ENCODE measurements around the gene ELAC2.

DNA sequence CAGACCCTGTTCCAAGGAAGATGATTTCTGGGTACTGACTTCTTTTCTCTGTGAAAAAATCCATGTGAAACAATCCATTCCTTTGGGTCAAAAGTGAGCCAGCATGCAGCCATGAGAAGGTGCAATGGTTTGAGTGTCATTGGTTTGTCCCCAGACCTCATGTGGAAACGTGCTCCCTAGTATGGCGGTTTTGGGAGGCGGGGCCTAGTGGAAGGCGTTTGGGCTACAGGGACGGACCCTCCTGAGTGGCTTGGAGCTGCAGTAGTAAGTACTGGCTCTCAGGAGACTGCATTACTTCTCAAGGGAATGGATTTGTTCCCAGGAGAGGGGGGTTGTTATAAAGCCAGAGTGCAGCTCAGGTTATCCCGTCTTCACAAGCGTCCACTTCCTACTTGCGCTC, 19.4 kb downstream of the ELAC2 start:
- TF ChIP-seq, protein P1, sequence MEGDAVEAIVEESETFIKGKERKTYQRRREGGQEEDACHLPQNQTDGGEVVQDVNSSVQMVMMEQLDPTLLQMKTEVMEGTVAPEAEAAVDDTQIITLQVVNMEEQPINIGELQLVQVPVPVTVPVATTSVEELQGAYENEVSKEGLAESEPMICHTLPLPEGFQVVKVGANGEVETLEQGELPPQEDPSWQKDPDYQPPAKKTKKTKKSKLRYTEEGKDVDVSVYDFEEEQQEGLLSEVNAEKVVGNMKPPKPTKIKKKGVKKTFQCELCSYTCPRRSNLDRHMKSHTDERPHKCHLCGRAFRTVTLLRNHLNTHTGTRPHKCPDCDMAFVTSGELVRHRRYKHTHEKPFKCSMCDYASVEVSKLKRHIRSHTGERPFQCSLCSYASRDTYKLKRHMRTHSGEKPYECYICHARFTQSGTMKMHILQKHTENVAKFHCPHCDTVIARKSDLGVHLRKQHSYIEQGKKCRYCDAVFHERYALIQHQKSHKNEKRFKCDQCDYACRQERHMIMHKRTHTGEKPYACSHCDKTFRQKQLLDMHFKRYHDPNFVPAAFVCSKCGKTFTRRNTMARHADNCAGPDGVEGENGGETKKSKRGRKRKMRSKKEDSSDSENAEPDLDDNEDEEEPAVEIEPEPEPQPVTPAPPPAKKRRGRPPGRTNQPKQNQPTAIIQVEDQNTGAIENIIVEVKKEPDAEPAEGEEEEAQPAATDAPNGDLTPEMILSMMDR (IDR thresholded peaks at IDR 0.05): no peak
- no peak for TF ChIP-seq ZFX (IDR thresholded peaks at IDR 0.05; ENCODE audit: borderline replicate concordance)

All from 22Rv1 (cell line).